ENCODE data around the gene ZNF541.

The ZNF541 gene

GRCh38 chr19:47531640-47532387 lies 41.1 kb downstream of the ZNF541 start:
- Histone ChIP-seq H3K4me3 (ENCODE audit: insufficient read depth, low read depth, low read length, poor library complexity, severe bottlenecking) (no peak overlapping the region), H3K27ac (ENCODE audit: insufficient read depth, low read length, poor library complexity, severe bottlenecking) (no peak overlapping the region), H3K27me3 (replicated peaks; ENCODE audit: control insufficient read depth, insufficient read depth, low read length, poor library complexity, severe bottlenecking) (no peaks in the 10 kb centered on the region), H3K4me1 (ENCODE audit: control insufficient read depth, insufficient read depth, low read length, poor library complexity, severe bottlenecking) (no peaks in the 10 kb centered on the region), H3K9me3 (ENCODE audit: control insufficient read depth, low read length) (no peaks in the 10 kb centered on the region), H3K36me3 (ENCODE audit: control insufficient read depth, insufficient read depth, low read length) (no peaks in the 10 kb centered on the region)
- DNase-seq, result no peak

- Histone ChIP-seq H3K27ac (ENCODE audit: insufficient read depth, low read length, poor library complexity, severe bottlenecking) (no peak overlapping the region), H3K27me3 (replicated peaks; ENCODE audit: control insufficient read depth, insufficient read depth, low read length, poor library complexity, severe bottlenecking) (no peaks in the 10 kb centered on the region), H3K4me1 (ENCODE audit: control insufficient read depth, insufficient read depth, low read length, poor library complexity, severe bottlenecking) (no peaks in the 10 kb centered on the region), H3K36me3 (ENCODE audit: control insufficient read depth, insufficient read depth, low read length) (no peaks in the 10 kb centered on the region), H3K4me3 (ENCODE audit: insufficient read depth, low read depth, low read length, poor library complexity, severe bottlenecking) (no peak overlapping the region), H3K9me3 (ENCODE audit: control insufficient read depth, low read length) (no peaks in the 10 kb centered on the region)
- DNase-seq, result no peak
Measured at GRCh38 chr19:47529018-47529742, 43.8 kb downstream of the ZNF541 start.

GRCh38 chr19:47526798-47527197 lies 46.1 kb downstream of the ZNF541 start:
- H3K4me1 ChIP-seq (ENCODE audit: control insufficient read depth, insufficient read depth, low read length, poor library complexity, severe bottlenecking), result no peaks in the 10 kb centered on the region
- H3K4me3 ChIP-seq (ENCODE audit: insufficient read depth, low read depth, low read length, poor library complexity, severe bottlenecking), result no peak overlapping the region
- H3K36me3 ChIP-seq (ENCODE audit: control insufficient read depth, insufficient read depth, low read length), result no peaks in the 10 kb centered on the region
- no peak for DNase-seq
- no peaks in the 10 kb centered on the region for H3K9me3 ChIP-seq (ENCODE audit: control insufficient read depth, low read length)
- peaks cover 3% of the 10 kb centered on the region for H3K27me3 ChIP-seq (replicated peaks; ENCODE audit: control insufficient read depth, insufficient read depth, low read length, poor library complexity, severe bottlenecking)
- H3K27ac ChIP-seq (ENCODE audit: insufficient read depth, low read length, poor library complexity, severe bottlenecking), result no peak overlapping the region

GRCh38 chr19:47523473-47523872 lies 49.5 kb downstream of the ZNF541 start:
- no peaks in the 10 kb centered on the region for H3K36me3 ChIP-seq (ENCODE audit: control insufficient read depth, insufficient read depth, low read length)
- H3K4me3 ChIP-seq (ENCODE audit: insufficient read depth, low read depth, low read length, poor library complexity, severe bottlenecking), result no peak overlapping the region
- H3K27ac ChIP-seq (ENCODE audit: insufficient read depth, low read length, poor library complexity, severe bottlenecking), result no peak overlapping the region
- peaks cover 10% of the 10 kb centered on the region for H3K27me3 ChIP-seq (replicated peaks; ENCODE audit: control insufficient read depth, insufficient read depth, low read length, poor library complexity, severe bottlenecking)
- no peak for DNase-seq
- no peaks in the 10 kb centered on the region for H3K4me1 ChIP-seq (ENCODE audit: control insufficient read depth, insufficient read depth, low read length, poor library complexity, severe bottlenecking)
- no peaks in the 10 kb centered on the region for H3K9me3 ChIP-seq (ENCODE audit: control insufficient read depth, low read length)

Measured in effector memory CD4-positive, alpha-beta T cell (primary cell).